H1 (cell line): ENCODE results near the gene ADGRB3. TPM values are rescaled to one million over a fixed set of nuclear protein-coding genes. Genes with fewer than 3 reads are reported as not detected.

Experiments used
- CTCF ChIA-PET: fragments of 300-600 bp; sonication (Branson Sonifier 250); formaldehyde crosslinking; loops from one replicate; lab custom pipeline; 2021; ENCODE audit not compliant: partially characterized antibody; lab: Charles Lee
- POLR2A ChIA-PET: fragments of 300-600 bp; sonication (Branson Sonifier 250); formaldehyde crosslinking; loops from one replicate; lab custom pipeline; 2021; ENCODE audit warnings: inconsistent platforms; ENCODE audit not compliant: partially characterized antibody; lab: Charles Lee
- DNase-seq, 2 experiments: peaks; one replicate each; pipeline versions ENCODE4 v3.0.0 to v3.0.0-alpha.2; 2010 to 2022; ENCODE audit warnings: low spot score in 2 of 2, low read depth in 1 of 2, mixed read lengths in 1 of 2
- FAIRE-seq: peaks from 2 replicates; lab custom pipeline; 2011; peaks lifted over from hg19 to GRCh38; lab: Jason Lieb, UNC
- H2AFZ ChIP-seq: 2 replicates; pipeline ENCODE4 v1.8.1; 2012; ENCODE audit warnings: low read length, inconsistent platforms
- H2AK5ac ChIP-seq: 2 replicates; pipeline ENCODE4 v1.6.1; 2013; ENCODE audit warnings: low read depth, low read length
- H2BK120ac ChIP-seq: replicated peaks from 2 replicates; pipeline ENCODE3; 2013; ENCODE audit warnings: low read depth, low read length, inconsistent platforms
- H2BK12ac ChIP-seq: 2 replicates; pipeline ENCODE4 v1.6.1; 2013; ENCODE audit warnings: low read depth, low read length
- H2BK15ac ChIP-seq: 2 replicates; pipeline ENCODE4 v1.6.1; 2013; ENCODE audit warnings: low read length
- H2BK20ac ChIP-seq: 2 replicates; pipeline ENCODE4 v1.6.1; 2013; ENCODE audit warnings: low read length
- H2BK5ac ChIP-seq: 2 replicates; pipeline ENCODE4 v1.6.1; 2013; ENCODE audit warnings: low read depth, low read length
- H3K14ac ChIP-seq: 2 replicates; pipeline ENCODE4 v1.6.1; 2013; ENCODE audit warnings: inconsistent platforms; ENCODE audit not compliant: insufficient read length
- H3K18ac ChIP-seq: 2 replicates; pipeline ENCODE4 v1.6.1; 2013; ENCODE audit warnings: low read length; ENCODE audit errors: extremely low read depth
- H3K23ac ChIP-seq: 2 replicates; pipeline ENCODE4 v1.6.1; 2013; ENCODE audit warnings: inconsistent platforms; ENCODE audit not compliant: insufficient read length
- H3K23me2 ChIP-seq: 2 replicates; pipeline ENCODE4 v1.6.1; 2013; ENCODE audit warnings: low read depth, low read length
- H3K27ac ChIP-seq: 2 replicates; pipeline ENCODE4 v1.6.1; 2011; ENCODE audit warnings: low read depth, low read length, inconsistent platforms
- H3K27me3 ChIP-seq, 4 experiments: replicated peaks in 1 of 4; 1 replicate in 1 of 4; 2 replicates in 3 of 4; pipeline versions ENCODE4 v1.6.1 to v1.8.1; 2011 to 2013; ENCODE audit warnings: low read length in 3 of 4, mild to moderate bottlenecking in 3 of 4, inconsistent platforms in 2 of 4, mixed read lengths in 2 of 4, moderate library complexity in 1 of 4; ENCODE audit not compliant: control insufficient read depth in 3 of 4, insufficient read depth in 3 of 4; ENCODE audit errors: extremely low read depth in 1 of 4
- H3K36me3 ChIP-seq, 4 experiments: 2 replicates each; pipeline versions ENCODE4 v1.6.1 to v1.8.1; 2011 to 2013; ENCODE audit warnings: mild to moderate bottlenecking in 4 of 4, low read length in 3 of 4, moderate library complexity in 2 of 4, control low read depth in 1 of 4, inconsistent platforms in 1 of 4; ENCODE audit not compliant: insufficient read depth in 4 of 4, control insufficient read depth in 2 of 4
- H3K4ac ChIP-seq: replicated peaks from 2 replicates; pipeline ENCODE3; 2013; ENCODE audit warnings: low read length, low read depth, mixed read lengths, inconsistent platforms; ENCODE audit not compliant: insufficient read length
- H3K4me1 ChIP-seq, 4 experiments: replicated peaks in 1 of 4; 1 replicate in 1 of 4; 2 replicates in 3 of 4; pipeline versions ENCODE4 v1.6.1 to v1.8.1; 2011 to 2013; ENCODE audit warnings: low read length in 3 of 4, inconsistent platforms in 2 of 4, mixed read lengths in 1 of 4; ENCODE audit not compliant: insufficient read depth in 4 of 4, control insufficient read depth in 3 of 4
- H3K4me2 ChIP-seq, 2 experiments: 2 replicates each; pipeline versions ENCODE4 v1.6.1 to v1.8.1; 2011 to 2013; ENCODE audit warnings: low read depth in 2 of 2, low read length in 2 of 2, control low read depth in 1 of 2, inconsistent platforms in 1 of 2, mild to moderate bottlenecking in 1 of 2; ENCODE audit not compliant: insufficient read depth in 1 of 2
- H3K4me3 ChIP-seq, 4 experiments: fragments of 200-600, 300-600 bp in 1 of 4; sonication (generic), shearing (Covaris generic), sonication (Bioruptor Twin) in 1 of 4; 2 replicates each; pipeline versions ENCODE4 v1.5.1 to v1.8.1; 2011 to 2016; ENCODE audit warnings: low read length in 4 of 4, low read depth in 3 of 4, control low read depth in 2 of 4, inconsistent platforms in 2 of 4, mild to moderate bottlenecking in 2 of 4, mixed read lengths in 1 of 4, moderate library complexity in 1 of 4; ENCODE audit not compliant: insufficient read depth in 2 of 4; ENCODE audit errors: extremely low read depth in 1 of 4
- H3K56ac ChIP-seq: replicated peaks from 2 replicates; pipeline ENCODE3; 2013; ENCODE audit warnings: low read depth, mild to moderate bottlenecking, mixed read lengths, low read length, inconsistent platforms; ENCODE audit not compliant: insufficient read length
- H3K79me1 ChIP-seq: 2 replicates; pipeline ENCODE4 v1.6.1; 2013; ENCODE audit warnings: low read depth, low read length, control low read depth
- H3K79me2 ChIP-seq, 2 experiments: 2 replicates each; pipeline versions ENCODE4 v1.6.1 to v1.8.1; 2012 to 2013; ENCODE audit warnings: low read length in 2 of 2, mild to moderate bottlenecking in 2 of 2, inconsistent platforms in 1 of 2; ENCODE audit not compliant: insufficient read depth in 2 of 2, control insufficient read depth in 1 of 2
- H3K9ac ChIP-seq, 4 experiments: replicated peaks in 1 of 4; 1 replicate in 1 of 4; 2 replicates in 3 of 4; pipeline versions ENCODE4 v1.6.1 to v1.8.1; 2011 to 2013; ENCODE audit warnings: low read depth in 3 of 4, low read length in 3 of 4, control low read depth in 2 of 4, mild to moderate bottlenecking in 2 of 4, moderate library complexity in 2 of 4, inconsistent platforms in 1 of 4; ENCODE audit errors: extremely low read depth in 1 of 4
- H3K9me3 ChIP-seq, 2 experiments: 2 replicates each; pipeline versions ENCODE4 v1.6.1 to v1.8.1; 2012 to 2013; ENCODE audit warnings: mild to moderate bottlenecking in 2 of 2, moderate library complexity in 2 of 2, control low read depth in 1 of 2, inconsistent platforms in 1 of 2, low read depth in 1 of 2, low read length in 1 of 2, mixed read lengths in 1 of 2; ENCODE audit not compliant: insufficient read depth in 2 of 2
- H4K20me1 ChIP-seq, 2 experiments: replicated peaks in 1 of 2; 2 replicates each; pipeline versions ENCODE3 to v1.8.1; 2011 to 2013; ENCODE audit warnings: inconsistent platforms in 2 of 2, low read length in 2 of 2, mild to moderate bottlenecking in 1 of 2; ENCODE audit not compliant: insufficient read depth in 2 of 2, control insufficient read depth in 1 of 2
- H4K5ac ChIP-seq: 2 replicates; pipeline ENCODE4 v1.6.1; 2013; ENCODE audit warnings: low read length, low read depth, mixed read lengths, inconsistent platforms; ENCODE audit not compliant: insufficient read length
- H4K8ac ChIP-seq: 2 replicates; pipeline ENCODE4 v1.8.0; 2013; ENCODE audit warnings: mild to moderate bottlenecking, moderate library complexity, low read length, inconsistent platforms; ENCODE audit not compliant: insufficient read depth; ENCODE audit errors: extremely low read depth
- H4K91ac ChIP-seq: replicated peaks from 2 replicates; pipeline ENCODE3; 2013; ENCODE audit warnings: low read length, mixed read lengths, inconsistent platforms; ENCODE audit not compliant: insufficient read length
- BACH1 ChIP-seq: IDR thresholded peaks from 2 replicates; pipeline ENCODE4 v1.6.1; 2012; ENCODE audit warnings: low read length, improper control_type of control experiment
- FOSL1 ChIP-seq: IDR thresholded peaks from 2 replicates; pipeline ENCODE4 v1.6.1; 2011; ENCODE audit warnings: mild to moderate bottlenecking, low read depth, low read length, moderate library complexity; ENCODE audit not compliant: insufficient read depth
- WGBS, 2 experiments: shearing (Covaris generic) in 1 of 2; methylation state at CpG; one replicate each; pipeline versions ENCODE4 v1.1.6 to v1.1.7; 2013 to 2015; ENCODE audit warnings: low lambda C conversion rate in 2 of 2, mixed read lengths in 2 of 2, inconsistent platforms in 1 of 2, low coverage in 1 of 2, missing lambda C conversion rate in 1 of 2; ENCODE audit not compliant: insufficient replicate concordance in 2 of 2, insufficient coverage in 1 of 2, insufficient read length in 1 of 2; ENCODE audit errors: extremely low coverage in 1 of 2, missing lambda C conversion rate in 1 of 2; 5-methylcytosine and 5-hydroxymethylcytosine counted together
- polyA plus RNA-seq, 7 experiments: library from polyadenylated mRNA; depleted of rRNA in 3 of 7; stranded (reverse) in 5 of 7; unstranded in 2 of 7; fragments of >200 nt in 5 of 7; fragments of 200-250 nt in 2 of 7; gene quantifications; 1 replicate in 5 of 7; 2 replicates in 1 of 7; 4 replicates in 1 of 7; pipeline versions ENCODE4 v1.2.1 to v1.2.3, GENCODE V29; 2011 to 2013; ENCODE audit warnings: missing spikeins in 2 of 7, mixed read lengths in 2 of 7
- total RNA-seq: library from RNA; stranded (reverse); fragmentation: NEBNext Ultra II Directional; extraction: Animal tissue kit (Norgen Biotek cat#: 25700); gene quantifications from 2 replicates; pipeline ENCODE4 v1.2.1, GENCODE V29; 2021

Gene ADGRB3
- total and polyA plus RNA-seq, 2 of the 8 experiments (the other 6 are each of a cell fraction or from before 2014, with no cell fraction given): 0.35 to 1.2 TPM

GRCh38 chr6:68947721-68948120 is 312.6 kb downstream of the ADGRB3 start:
- CTCF ChIA-PET: interaction anchor here (1.0 kb wide), 1 partner anchor 20 kb away, joined by 3 read pairs; no protein-coding TSS in a partner anchor
- no peak for DNase-seq

More at GRCh38 chr6:68947721-68948120, 312.6 kb downstream of the ADGRB3 start:
- Histone ChIP-seq H3K36me3 (no peaks in the 10 kb centered on the region), H3K9me3 (no peaks in the 10 kb centered on the region), H2BK20ac (no peak overlapping the region), H3K4ac (no peak overlapping the region), H3K79me1 (no peaks in the 10 kb centered on the region), H3K14ac (no peak overlapping the region), H2BK120ac (no peak overlapping the region), H2BK15ac (no peak overlapping the region), H4K91ac (no peak overlapping the region), H2BK5ac (no peak overlapping the region), H2AK5ac (no peak overlapping the region), H3K18ac (no peak overlapping the region), H3K4me3 (no peak overlapping the region), H3K9ac (no peak overlapping the region), H4K5ac (no peak overlapping the region), H3K23ac (no peak overlapping the region), H3K27me3 (no peaks in the 10 kb centered on the region), H3K23me2 (no peaks in the 10 kb centered on the region), H3K4me1 (no peaks in the 10 kb centered on the region), H3K27ac (no peak overlapping the region), H3K4me2 (no peak overlapping the region), H4K20me1 (no peaks in the 10 kb centered on the region), H3K79me2 (no peaks in the 10 kb centered on the region), H2AFZ (no peak overlapping the region), H4K8ac (no peak overlapping the region), H3K56ac (no peak overlapping the region), H2BK12ac (no peak overlapping the region)
- WGBS, 2 experiments: 100% methylated on average over 5 of the region's 5 CpGs; no CpG with 5 or more reads in 1 of the 2 experiments
- TF ChIP-seq FOSL1: no peak
- no peak for TF ChIP-seq BACH1
- POLR2A ChIA-PET: no interaction called here
- FAIRE-seq: no peak
